ENCODE results near the gene NFIA. TPM values are rescaled to one million over a fixed set of nuclear protein-coding genes. Genes with fewer than 3 reads are reported as not detected.

The NFIA gene
- total RNA-seq, 1 donor from 2014 or later, result 16.2 TPM

GRCh38 chr1:61192663-61193330, 110.4 kb downstream of the NFIA start:
- Mint-ChIP-seq H3K4me3 (ENCODE audit: unreplicated experiment) (no peak overlapping the region), H3K4me1 (ENCODE audit: unreplicated experiment) (peaks cover 8% of the 10 kb centered on the region)

GRCh38 chr1:61193808-61194207, 111.4 kb downstream of the NFIA start:
- Mint-ChIP-seq H3K4me3 (ENCODE audit: unreplicated experiment) (no peak overlapping the region), H3K27me3 (ENCODE audit: unreplicated experiment) (no peaks in the 10 kb centered on the region), H3K27ac (ENCODE audit: unreplicated experiment) (no peak overlapping the region), H3K4me1 (ENCODE audit: unreplicated experiment) (peaks cover 8% of the 10 kb centered on the region), H3K36me3 (ENCODE audit: low read depth, unreplicated experiment) (no peaks in the 10 kb centered on the region), H3K9me3 (ENCODE audit: unreplicated experiment) (no peaks in the 10 kb centered on the region)
- DNase-seq (ENCODE audit: low spot score), result no peak
- no peak for TF ChIP-seq CTCF (IDR thresholded peaks at IDR 0.05; ENCODE audit: unreplicated experiment)

More at GRCh38 chr1:61192663-61193330, 110.4 kb downstream of the NFIA start:
- no peak for TF ChIP-seq CTCF (IDR thresholded peaks at IDR 0.05; ENCODE audit: unreplicated experiment)
- H3K9me3 Mint-ChIP-seq (ENCODE audit: unreplicated experiment), result no peaks in the 10 kb centered on the region
- no peak for DNase-seq (ENCODE audit: low spot score)
- no peaks in the 10 kb centered on the region for H3K27me3 Mint-ChIP-seq (ENCODE audit: unreplicated experiment)
- H3K36me3 Mint-ChIP-seq (ENCODE audit: low read depth, unreplicated experiment), result no peaks in the 10 kb centered on the region
- no peak overlapping the region for H3K27ac Mint-ChIP-seq (ENCODE audit: unreplicated experiment)

- Mint-ChIP-seq H3K27ac (ENCODE audit: unreplicated experiment) (no peak overlapping the region), H3K27me3 (ENCODE audit: unreplicated experiment) (peaks cover under 1% of the 10 kb centered on the region), H3K36me3 (ENCODE audit: low read depth, unreplicated experiment) (no peaks in the 10 kb centered on the region), H3K4me1 (ENCODE audit: unreplicated experiment) (peaks cover 18% of the 10 kb centered on the region), H3K4me3 (ENCODE audit: unreplicated experiment) (no peak overlapping the region), H3K9me3 (ENCODE audit: unreplicated experiment) (no peaks in the 10 kb centered on the region)
- no peak for DNase-seq (ENCODE audit: low spot score)
- TF ChIP-seq CTCF (IDR thresholded peaks at IDR 0.05; ENCODE audit: unreplicated experiment), result no peak
These were observed 116.2 kb downstream of the NFIA start for GRCh38 chr1:61198554-61198953.

- H3K4me3 Mint-ChIP-seq (ENCODE audit: unreplicated experiment), result no peak overlapping the region
- TF ChIP-seq CTCF (IDR thresholded peaks at IDR 0.05; ENCODE audit: unreplicated experiment), result no peak
- H3K27ac Mint-ChIP-seq (ENCODE audit: unreplicated experiment), result peak overlapping the region; percentile 87
- no peaks in the 10 kb centered on the region for H3K36me3 Mint-ChIP-seq (ENCODE audit: low read depth, unreplicated experiment)
- H3K4me1 Mint-ChIP-seq (ENCODE audit: unreplicated experiment), result peaks cover 18% of the 10 kb centered on the region
- peaks cover 1% of the 10 kb centered on the region for H3K27me3 Mint-ChIP-seq (ENCODE audit: unreplicated experiment)
- DNase-seq (ENCODE audit: low spot score), result no peak
- no peaks in the 10 kb centered on the region for H3K9me3 Mint-ChIP-seq (ENCODE audit: unreplicated experiment)
These were observed 118.7 kb downstream of the NFIA start for GRCh38 chr1:61201035-61201434.

- TF ChIP-seq CTCF (IDR thresholded peaks at IDR 0.05; ENCODE audit: unreplicated experiment), result no peak
- Mint-ChIP-seq H3K9me3 (ENCODE audit: unreplicated experiment) (no peaks in the 10 kb centered on the region), H3K36me3 (ENCODE audit: low read depth, unreplicated experiment) (no peaks in the 10 kb centered on the region), H3K27me3 (ENCODE audit: unreplicated experiment) (peaks cover 1% of the 10 kb centered on the region), H3K4me1 (ENCODE audit: unreplicated experiment) (peaks cover 19% of the 10 kb centered on the region), H3K4me3 (ENCODE audit: unreplicated experiment) (no peak overlapping the region), H3K27ac (ENCODE audit: unreplicated experiment) (no peak overlapping the region)
- no peak for DNase-seq (ENCODE audit: low spot score)
These were observed 120.7 kb downstream of the NFIA start for GRCh38 chr1:61202854-61203598.

Data from endothelial cell (in vitro differentiated cells).